BE2C (cell line): ENCODE results near the gene DBP.

ENCODE experiments used
- DNase-seq: peaks from one replicate; pipeline ENCODE4 v3.0.0-alpha.2; 2020
- H3K27me3 ChIP-seq: fragments of 250-450 bp; sonication (Bioruptor Pico); 2 replicates; pipeline ENCODE4 v1.5.1; 2020; ENCODE audit warnings: mild to moderate bottlenecking
- H3K36me3 ChIP-seq: fragments of 250-450 bp; sonication (Bioruptor Pico); 2 replicates; pipeline ENCODE4 v1.5.1; 2020; ENCODE audit warnings: mild to moderate bottlenecking
- H3K4me1 ChIP-seq: fragments of 250-450 bp; sonication (Bioruptor Pico); 2 replicates; pipeline ENCODE4 v1.5.1; 2020
- H3K4me3 ChIP-seq: 2 replicates; pipeline ENCODE4 v1.5.1; 2011; ENCODE audit warnings: low read depth, low read length
- H3K9me3 ChIP-seq: fragments of 250-450 bp; sonication (Bioruptor Pico); 2 replicates; pipeline ENCODE4 v1.5.1; 2020
- TF ChIP-seq, protein P1 (sequence below): IDR thresholded peaks from 2 replicates; pipeline ENCODE4 v1.5.1; 2012; ENCODE audit warnings: mild to moderate bottlenecking, low read depth, low read length

DBP gene

GRCh38 chr19:48669903-48670668 lies 32.9 kb upstream of the DBP start:
- no peak overlapping the region for H3K4me3 ChIP-seq
- H3K36me3 ChIP-seq = no peaks in the 10 kb centered on the region
- no peaks in the 10 kb centered on the region for H3K9me3 ChIP-seq
- H3K27me3 ChIP-seq = no peaks in the 10 kb centered on the region
- no peaks in the 10 kb centered on the region for H3K4me1 ChIP-seq
- no peak for DNase-seq
- TF ChIP-seq, protein P1, sequence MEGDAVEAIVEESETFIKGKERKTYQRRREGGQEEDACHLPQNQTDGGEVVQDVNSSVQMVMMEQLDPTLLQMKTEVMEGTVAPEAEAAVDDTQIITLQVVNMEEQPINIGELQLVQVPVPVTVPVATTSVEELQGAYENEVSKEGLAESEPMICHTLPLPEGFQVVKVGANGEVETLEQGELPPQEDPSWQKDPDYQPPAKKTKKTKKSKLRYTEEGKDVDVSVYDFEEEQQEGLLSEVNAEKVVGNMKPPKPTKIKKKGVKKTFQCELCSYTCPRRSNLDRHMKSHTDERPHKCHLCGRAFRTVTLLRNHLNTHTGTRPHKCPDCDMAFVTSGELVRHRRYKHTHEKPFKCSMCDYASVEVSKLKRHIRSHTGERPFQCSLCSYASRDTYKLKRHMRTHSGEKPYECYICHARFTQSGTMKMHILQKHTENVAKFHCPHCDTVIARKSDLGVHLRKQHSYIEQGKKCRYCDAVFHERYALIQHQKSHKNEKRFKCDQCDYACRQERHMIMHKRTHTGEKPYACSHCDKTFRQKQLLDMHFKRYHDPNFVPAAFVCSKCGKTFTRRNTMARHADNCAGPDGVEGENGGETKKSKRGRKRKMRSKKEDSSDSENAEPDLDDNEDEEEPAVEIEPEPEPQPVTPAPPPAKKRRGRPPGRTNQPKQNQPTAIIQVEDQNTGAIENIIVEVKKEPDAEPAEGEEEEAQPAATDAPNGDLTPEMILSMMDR = no peak

- Histone ChIP-seq H3K27me3 (no peaks in the 10 kb centered on the region), H3K4me3 (no peak overlapping the region), H3K36me3 (no peaks in the 10 kb centered on the region), H3K4me1 (no peaks in the 10 kb centered on the region), H3K9me3 (no peaks in the 10 kb centered on the region)
- no peak for DNase-seq
- TF ChIP-seq, protein P1 = no peak
These were observed 31.6 kb upstream of the DBP start for GRCh38 chr19:48668761-48669160.

DNA sequence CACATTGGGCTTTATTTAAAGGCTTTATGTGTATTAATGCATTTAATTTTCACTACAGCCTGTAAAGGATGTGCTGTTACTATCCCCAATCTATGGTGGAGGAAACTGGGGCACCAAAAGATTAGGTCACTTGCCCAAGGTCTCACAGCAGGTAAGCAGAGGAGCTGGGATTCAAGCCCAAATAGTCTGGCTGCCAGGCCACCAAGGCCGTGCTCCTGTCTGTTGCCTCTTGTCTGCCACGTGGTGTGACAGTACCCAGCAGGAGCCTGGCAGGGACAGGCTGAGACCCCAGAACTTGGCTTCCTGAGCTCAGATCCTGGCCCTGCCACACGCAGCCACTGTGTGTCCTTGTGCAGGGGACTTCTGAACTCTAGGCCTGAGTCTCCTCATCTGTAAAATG lies 31.2 kb upstream of the DBP start:
- DNase-seq = no peak
- no peaks in the 10 kb centered on the region for H3K27me3 ChIP-seq
- H3K36me3 ChIP-seq = no peaks in the 10 kb centered on the region
- TF ChIP-seq, protein P1 = no peak
- H3K9me3 ChIP-seq = no peaks in the 10 kb centered on the region
- no peak overlapping the region for H3K4me3 ChIP-seq
- no peaks in the 10 kb centered on the region for H3K4me1 ChIP-seq

GRCh38 chr19:48665786-48666185 lies 28.6 kb upstream of the DBP start:
- no peaks in the 10 kb centered on the region for H3K36me3 ChIP-seq
- H3K4me1 ChIP-seq = no peaks in the 10 kb centered on the region
- no peaks in the 10 kb centered on the region for H3K9me3 ChIP-seq
- no peaks in the 10 kb centered on the region for H3K27me3 ChIP-seq
- no peak overlapping the region for H3K4me3 ChIP-seq
- no peak for DNase-seq
- TF ChIP-seq, protein P1 = no peak

GRCh38 chr19:48664476-48664875 lies 27.3 kb upstream of the DBP start:
- no peaks in the 10 kb centered on the region for H3K4me1 ChIP-seq
- H3K27me3 ChIP-seq = no peaks in the 10 kb centered on the region
- DNase-seq = no peak
- H3K4me3 ChIP-seq = no peak overlapping the region
- H3K9me3 ChIP-seq = no peaks in the 10 kb centered on the region
- no peaks in the 10 kb centered on the region for H3K36me3 ChIP-seq
- TF ChIP-seq, protein P1 = no peak

DNA sequence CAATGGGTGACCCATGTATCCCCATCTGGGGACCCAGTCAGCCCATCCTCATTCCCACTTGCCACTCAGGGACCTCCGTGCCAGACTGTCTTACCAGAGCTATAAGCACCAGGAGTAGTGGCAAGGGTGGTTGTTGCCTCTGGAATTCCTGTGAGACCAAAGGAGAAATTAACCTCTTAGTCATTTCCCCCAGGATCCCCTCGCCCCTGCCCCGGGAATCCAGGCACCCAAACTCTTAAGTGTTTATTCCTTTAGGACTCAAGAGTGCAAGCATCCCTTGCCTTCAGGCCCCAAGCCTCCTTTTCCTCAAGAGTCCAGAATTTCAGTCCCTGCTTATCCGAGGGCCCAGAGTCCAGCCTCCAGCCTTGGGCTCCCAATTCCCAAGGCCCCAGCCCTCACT lies 26.5 kb upstream of the DBP start:
- TF ChIP-seq, protein P1 = no peak
- H3K27me3 ChIP-seq = no peaks in the 10 kb centered on the region
- DNase-seq = no peak
- no peaks in the 10 kb centered on the region for H3K9me3 ChIP-seq
- no peaks in the 10 kb centered on the region for H3K4me1 ChIP-seq
- H3K4me3 ChIP-seq = no peak overlapping the region
- no peaks in the 10 kb centered on the region for H3K36me3 ChIP-seq
